Superior temporal gyrus (tissue), 1 donor: ENCODE data around the gene SLC6A4.
"Not testable (repeated sequence)": the region's sequence is repeated elsewhere in the genome, so short reads cannot be mapped to it uniquely, and the experiment has no call there.

Source experiments
- DNase-seq: peaks from one replicate; pipeline ENCODE4 v3.0.0-alpha.2; 2016; ENCODE audit errors: extremely low spot score

The SLC6A4 gene

GRCh38 chr17:30172560-30172959 is 62.9 kb downstream of the SLC6A4 start:
- no peak for DNase-seq

- no peak for DNase-seq
Observed at GRCh38 chr17:30170415-30170987, 65.0 kb downstream of the SLC6A4 start.

GRCh38 chr17:30165960-30166359 is 69.5 kb downstream of the SLC6A4 start:
- DNase-seq = no peak

GRCh38 chr17:30165147-30165546 is 70.3 kb downstream of the SLC6A4 start:
- no peak for DNase-seq

- DNase-seq = no peak
Observed at GRCh38 chr17:30164531-30164930, 71.0 kb downstream of the SLC6A4 start.

- no peak for DNase-seq
Observed at GRCh38 chr17:30161601-30162000, 73.9 kb downstream of the SLC6A4 start.

GRCh38 chr17:30160419-30161172 is 74.9 kb downstream of the SLC6A4 start:
- DNase-seq = no peak

GRCh38 chr17:30158896-30159625 is 76.4 kb downstream of the SLC6A4 start:
- no peak for DNase-seq

- no peak for DNase-seq
Observed at GRCh38 chr17:30155389-30155788, 80.1 kb downstream of the SLC6A4 start.

- DNase-seq = no peak
Observed at GRCh38 chr17:30153463-30153862, 82.0 kb downstream of the SLC6A4 start.

GRCh38 chr17:30151471-30151870 is 84.0 kb downstream of the SLC6A4 start:
- no peak for DNase-seq

GRCh38 chr17:30148376-30148775 is 87.1 kb downstream of the SLC6A4 start:
- DNase-seq = no peak

GRCh38 chr17:30147860-30148259 is 87.6 kb downstream of the SLC6A4 start:
- DNase-seq = not testable (repeated sequence)
